Limb (tissue), 2 donors: ENCODE data around the gene ATRIP.

Experiments
- DNase-seq, 2 donors: peaks; one replicate each; pipeline ENCODE4 v3.0.0-alpha.2; 2016; ENCODE audit errors: extremely low spot score in 2 of 2

The ATRIP gene

GRCh38 chr3:48502121-48502520 lies 55.6 kb downstream of the ATRIP start:
- DNase-seq = no peak

- no peak for DNase-seq
Observed at GRCh38 chr3:48502728-48503168, 56.2 kb downstream of the ATRIP start.

GRCh38 chr3:48503401-48504050 lies 57.0 kb downstream of the ATRIP start:
- DNase-seq = no peak

- DNase-seq = peak; percentile 47 to 84
Observed at GRCh38 chr3:48504051-48504946, 57.8 kb downstream of the ATRIP start, which contains the start of gene SHISA5. TSS of gene SHISA5 (minus strand) at chr3:48504174. CDS start at chr3:48504094, 80 bp downstream.

GRCh38 chr3:48505146-48505545 lies 58.6 kb downstream of the ATRIP start:
- no peak for DNase-seq

GRCh38 chr3:48505968-48506504 lies 59.5 kb downstream of the ATRIP start:
- no peak for DNase-seq

- DNase-seq = peak; percentile 24 to 55
Observed at GRCh38 chr3:48507256-48508061, 60.9 kb downstream of the ATRIP start.

- DNase-seq = no peak
Observed at GRCh38 chr3:48511551-48511950, 65.0 kb downstream of the ATRIP start.

GRCh38 chr3:48514431-48515227 lies 68.1 kb downstream of the ATRIP start:
- DNase-seq = no peak
